ENCODE results near the gene CD80.
A peak's percentile ranks its signal among the peaks of the same experiment; 100 is the strongest.
"Not testable (repeated sequence)": the region's sequence is repeated elsewhere in the genome, so short reads cannot be mapped to it uniquely, and the experiment has no call there.

The CD80 gene

GRCh38 chr3:119595639-119596334, 36.4 kb upstream of the CD80 start:
- Histone ChIP-seq H3K36me3 (ENCODE audit: insufficient read depth, low read length) (no peaks in the 10 kb centered on the region), H3K4me1 (ENCODE audit: control insufficient read depth, insufficient read depth, low read length, unreplicated experiment) (peaks cover 8% of the 10 kb centered on the region), H2AFZ (ENCODE audit: low read length, unreplicated experiment) (peak overlapping the region; percentile 82), H3K27me3 (ENCODE audit: insufficient read depth, low read length) (no peaks in the 10 kb centered on the region), H3K79me2 (ENCODE audit: control insufficient read depth, insufficient read depth, low read length, unreplicated experiment) (no peaks in the 10 kb centered on the region), H3K4me3 (ENCODE audit: low read depth, low read length) (peak overlapping the region; percentile 65), H3K27ac (ENCODE audit: low read depth, low read length) (no peak overlapping the region)

GRCh38 chr3:119594929-119595328, 35.5 kb upstream of the CD80 start:
- not testable (repeated sequence) for H3K4me1 ChIP-seq (ENCODE audit: control insufficient read depth, insufficient read depth, low read length, unreplicated experiment); H2AFZ ChIP-seq (ENCODE audit: low read length, unreplicated experiment); H3K27me3 ChIP-seq (ENCODE audit: insufficient read depth, low read length); H3K4me3 ChIP-seq (ENCODE audit: low read depth, low read length); H3K27ac ChIP-seq (ENCODE audit: low read depth, low read length); H3K36me3 ChIP-seq (ENCODE audit: insufficient read depth, low read length); H3K79me2 ChIP-seq (ENCODE audit: control insufficient read depth, insufficient read depth, low read length, unreplicated experiment)

GRCh38 chr3:119594066-119594465, 34.7 kb upstream of the CD80 start:
- no peaks in the 10 kb centered on the region for H3K27me3 ChIP-seq (ENCODE audit: insufficient read depth, low read length)
- no peaks in the 10 kb centered on the region for H3K79me2 ChIP-seq (ENCODE audit: control insufficient read depth, insufficient read depth, low read length, unreplicated experiment)
- H3K36me3 ChIP-seq (ENCODE audit: insufficient read depth, low read length) = peaks cover 3% of the 10 kb centered on the region; the same call in 1 of the 2 replicates
- no peak overlapping the region for H3K4me3 ChIP-seq (ENCODE audit: low read depth, low read length)
- H3K4me1 ChIP-seq (ENCODE audit: control insufficient read depth, insufficient read depth, low read length, unreplicated experiment) = peaks cover 8% of the 10 kb centered on the region
- H2AFZ ChIP-seq (ENCODE audit: low read length, unreplicated experiment) = no peak overlapping the region
- H3K27ac ChIP-seq (ENCODE audit: low read depth, low read length) = no peak overlapping the region

- Histone ChIP-seq H3K4me1 (ENCODE audit: control insufficient read depth, insufficient read depth, low read length, unreplicated experiment) (peaks cover 8% of the 10 kb centered on the region), H2AFZ (ENCODE audit: low read length, unreplicated experiment) (no peak overlapping the region), H3K36me3 (ENCODE audit: insufficient read depth, low read length) (peaks cover 7% of the 10 kb centered on the region; the same call in 1 of the 2 replicates), H3K4me3 (ENCODE audit: low read depth, low read length) (no peak overlapping the region), H3K27ac (ENCODE audit: low read depth, low read length) (no peak overlapping the region), H3K79me2 (ENCODE audit: control insufficient read depth, insufficient read depth, low read length, unreplicated experiment) (no peaks in the 10 kb centered on the region), H3K27me3 (ENCODE audit: insufficient read depth, low read length) (no peaks in the 10 kb centered on the region)
Measured at GRCh38 chr3:119592861-119593260, 33.4 kb upstream of the CD80 start.

- H2AFZ ChIP-seq (ENCODE audit: low read length, unreplicated experiment) = no peak overlapping the region
- no peaks in the 10 kb centered on the region for H3K27me3 ChIP-seq (ENCODE audit: insufficient read depth, low read length)
- H3K36me3 ChIP-seq (ENCODE audit: insufficient read depth, low read length) = peaks cover 7% of the 10 kb centered on the region; the same call in 1 of the 2 replicates
- no peak overlapping the region for H3K4me3 ChIP-seq (ENCODE audit: low read depth, low read length)
- H3K27ac ChIP-seq (ENCODE audit: low read depth, low read length) = no peak overlapping the region
- H3K4me1 ChIP-seq (ENCODE audit: control insufficient read depth, insufficient read depth, low read length, unreplicated experiment) = peaks cover 11% of the 10 kb centered on the region
- H3K79me2 ChIP-seq (ENCODE audit: control insufficient read depth, insufficient read depth, low read length, unreplicated experiment) = no peaks in the 10 kb centered on the region
Measured at GRCh38 chr3:119590706-119591105, 31.3 kb upstream of the CD80 start.

- H3K27me3 ChIP-seq (ENCODE audit: insufficient read depth, low read length) = no peaks in the 10 kb centered on the region
- peaks cover 7% of the 10 kb centered on the region; the same call in 1 of the 2 replicates for H3K36me3 ChIP-seq (ENCODE audit: insufficient read depth, low read length)
- no peak overlapping the region for H3K4me3 ChIP-seq (ENCODE audit: low read depth, low read length)
- no peak overlapping the region for H3K27ac ChIP-seq (ENCODE audit: low read depth, low read length)
- H3K79me2 ChIP-seq (ENCODE audit: control insufficient read depth, insufficient read depth, low read length, unreplicated experiment) = no peaks in the 10 kb centered on the region
- peaks cover 11% of the 10 kb centered on the region for H3K4me1 ChIP-seq (ENCODE audit: control insufficient read depth, insufficient read depth, low read length, unreplicated experiment)
- no peak overlapping the region for H2AFZ ChIP-seq (ENCODE audit: low read length, unreplicated experiment)
Measured at GRCh38 chr3:119589102-119589773, 29.8 kb upstream of the CD80 start.

- Histone ChIP-seq H3K36me3 (ENCODE audit: insufficient read depth, low read length) (peaks cover 7% of the 10 kb centered on the region; the same call in 1 of the 2 replicates), H3K27me3 (ENCODE audit: insufficient read depth, low read length) (no peaks in the 10 kb centered on the region), H3K4me1 (ENCODE audit: control insufficient read depth, insufficient read depth, low read length, unreplicated experiment) (peaks cover 11% of the 10 kb centered on the region), H3K27ac (ENCODE audit: low read depth, low read length) (no peak overlapping the region), H3K4me3 (ENCODE audit: low read depth, low read length) (no peak overlapping the region), H2AFZ (ENCODE audit: low read length, unreplicated experiment) (no peak overlapping the region), H3K79me2 (ENCODE audit: control insufficient read depth, insufficient read depth, low read length, unreplicated experiment) (no peaks in the 10 kb centered on the region)
Measured at GRCh38 chr3:119588112-119588511, 28.7 kb upstream of the CD80 start.

GRCh38 chr3:119586733-119587172, 27.3 kb upstream of the CD80 start:
- no peaks in the 10 kb centered on the region for H3K27me3 ChIP-seq (ENCODE audit: insufficient read depth, low read length)
- H3K27ac ChIP-seq (ENCODE audit: low read depth, low read length) = no peak overlapping the region
- H2AFZ ChIP-seq (ENCODE audit: low read length, unreplicated experiment) = no peak overlapping the region
- H3K79me2 ChIP-seq (ENCODE audit: control insufficient read depth, insufficient read depth, low read length, unreplicated experiment) = no peaks in the 10 kb centered on the region
- peaks cover 7% of the 10 kb centered on the region; the same call in 1 of the 2 replicates for H3K36me3 ChIP-seq (ENCODE audit: insufficient read depth, low read length)
- no peak overlapping the region for H3K4me3 ChIP-seq (ENCODE audit: low read depth, low read length)
- peaks cover 11% of the 10 kb centered on the region for H3K4me1 ChIP-seq (ENCODE audit: control insufficient read depth, insufficient read depth, low read length, unreplicated experiment)

GRCh38 chr3:119585856-119586570, 26.6 kb upstream of the CD80 start:
- H3K4me3 ChIP-seq (ENCODE audit: low read depth, low read length) = no peak overlapping the region
- peaks cover 7% of the 10 kb centered on the region; the same call in 1 of the 2 replicates for H3K36me3 ChIP-seq (ENCODE audit: insufficient read depth, low read length)
- H3K79me2 ChIP-seq (ENCODE audit: control insufficient read depth, insufficient read depth, low read length, unreplicated experiment) = no peaks in the 10 kb centered on the region
- no peak overlapping the region for H2AFZ ChIP-seq (ENCODE audit: low read length, unreplicated experiment)
- H3K27me3 ChIP-seq (ENCODE audit: insufficient read depth, low read length) = no peaks in the 10 kb centered on the region
- H3K27ac ChIP-seq (ENCODE audit: low read depth, low read length) = peak overlapping the region; percentile 32; the same call in 1 of the 2 replicates
- peaks cover 11% of the 10 kb centered on the region for H3K4me1 ChIP-seq (ENCODE audit: control insufficient read depth, insufficient read depth, low read length, unreplicated experiment)

- Histone ChIP-seq H2AFZ (ENCODE audit: low read length, unreplicated experiment) (no peak overlapping the region), H3K4me3 (ENCODE audit: low read depth, low read length) (no peak overlapping the region), H3K36me3 (ENCODE audit: insufficient read depth, low read length) (peaks cover 4% of the 10 kb centered on the region; the same call in 1 of the 2 replicates), H3K79me2 (ENCODE audit: control insufficient read depth, insufficient read depth, low read length, unreplicated experiment) (no peaks in the 10 kb centered on the region), H3K4me1 (ENCODE audit: control insufficient read depth, insufficient read depth, low read length, unreplicated experiment) (peaks cover 16% of the 10 kb centered on the region), H3K27me3 (ENCODE audit: insufficient read depth, low read length) (no peaks in the 10 kb centered on the region), H3K27ac (ENCODE audit: low read depth, low read length) (no peak overlapping the region)
Measured at GRCh38 chr3:119585208-119585607, 25.8 kb upstream of the CD80 start.
